GM12878 (cell line): ENCODE data around the gene SYCE3.

ENCODE experiments used
- CREB1 ChIP-seq: IDR thresholded peaks from 2 replicates; pipeline ENCODE4 v1.6.1; 2012; ENCODE audit warnings: low read depth, mild to moderate bottlenecking, inconsistent platforms
- CREM ChIP-seq: IDR thresholded peaks from 2 replicates; pipeline ENCODE4 v1.6.1; 2014; ENCODE audit warnings: antibody characterized with exemption, low read depth
- EGR1 ChIP-seq, 2 experiments: IDR thresholded peaks; 1 replicate in 1 of 2; 2 replicates in 1 of 2; pipeline ENCODE4 v1.6.1; 2011 to 2012; ENCODE audit warnings: low read depth in 2 of 2, low read length in 2 of 2, borderline replicate concordance in 1 of 2, mild to moderate bottlenecking in 1 of 2, moderate library complexity in 1 of 2
- EZH2 ChIP-seq: IDR thresholded peaks from 2 replicates; pipeline ENCODE4 v1.6.1; 2012; ENCODE audit warnings: low read depth, mild to moderate bottlenecking, control low read depth, inconsistent platforms, low read length, borderline replicate concordance; ENCODE audit not compliant: control insufficient read depth
- FOXK2 ChIP-seq: fragments of 450-650 bp; IDR thresholded peaks from 2 replicates; pipeline ENCODE4 v1.6.1; 2017; ENCODE audit warnings: mild to moderate bottlenecking, moderate library complexity
- JUNB ChIP-seq: IDR thresholded peaks from 2 replicates; pipeline ENCODE4 v1.6.1; 2016; ENCODE audit warnings: antibody characterized with exemption, mild to moderate bottlenecking
- KAT2A ChIP-seq: conservative IDR thresholded peaks from 2 replicates; pipeline ENCODE4 v1.6.1; 2011; ENCODE audit warnings: low read depth, low read length; ENCODE audit not compliant: control insufficient read depth
- MEF2A ChIP-seq: IDR thresholded peaks from 2 replicates; pipeline ENCODE4 v1.6.1; 2011; ENCODE audit warnings: low read depth, mild to moderate bottlenecking, low read length, moderate library complexity; ENCODE audit not compliant: insufficient read depth
- RBBP5 ChIP-seq: fragments of 200-600 bp; sonication (generic); conservative IDR thresholded peaks from 2 replicates; pipeline ENCODE4 v1.6.1; 2016
- TF ChIP-seq, protein P1 (sequence below): fragments of 450-650 bp; IDR thresholded peaks from 2 replicates; pipeline ENCODE4 v1.6.1; 2016; ENCODE audit warnings: mild to moderate bottlenecking, moderate library complexity, borderline replicate concordance
- TF ChIP-seq, protein P2 (sequence below), 3 experiments: IDR thresholded peaks in 2 of 3; conservative IDR thresholded peaks in 1 of 3; 2 replicates each; pipeline ENCODE4 v1.5.1; 2011; ENCODE audit warnings: low read depth in 3 of 3, low read length in 3 of 3, mild to moderate bottlenecking in 3 of 3, control low read depth in 2 of 3, moderate library complexity in 2 of 3, inconsistent platforms in 1 of 3, mixed read lengths in 1 of 3; ENCODE audit not compliant: control insufficient read depth in 2 of 3, insufficient read depth in 1 of 3; ENCODE audit errors: extremely low read depth in 1 of 3

DNA sequence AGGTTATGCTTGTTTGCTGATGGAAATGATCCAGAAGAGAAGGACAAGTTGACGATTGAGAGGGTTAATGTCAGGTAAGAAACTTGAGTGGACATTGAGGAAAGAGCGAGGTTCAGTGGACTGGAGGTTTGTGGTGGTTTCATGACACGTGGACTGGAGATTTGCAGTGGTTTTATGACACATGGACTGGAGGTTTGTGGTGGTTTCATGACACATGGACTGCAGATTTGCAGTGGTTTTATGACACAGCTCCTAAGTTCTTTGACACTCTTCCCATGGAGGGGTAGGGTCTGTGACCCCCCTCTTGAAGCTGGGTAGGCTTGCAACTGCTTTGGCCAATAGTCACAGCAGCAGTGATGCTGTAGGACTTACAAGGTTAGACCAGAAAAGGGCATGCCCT lies 32.5 kb upstream of the SYCE3 start:
- TF ChIP-seq RBBP5 (no peak), KAT2A (no peak), MEF2A (no peak), CREM (no peak), EGR1 (IDR thresholded peaks at IDR 0.05; ENCODE audit: borderline replicate concordance in 1 of 2, low read depth in 2 of 2, low read length in 2 of 2) (no peak), JUNB (no peak), EZH2 (no peak), CREB1 (no peak), FOXK2 (no peak)
- TF ChIP-seq, protein P1, sequence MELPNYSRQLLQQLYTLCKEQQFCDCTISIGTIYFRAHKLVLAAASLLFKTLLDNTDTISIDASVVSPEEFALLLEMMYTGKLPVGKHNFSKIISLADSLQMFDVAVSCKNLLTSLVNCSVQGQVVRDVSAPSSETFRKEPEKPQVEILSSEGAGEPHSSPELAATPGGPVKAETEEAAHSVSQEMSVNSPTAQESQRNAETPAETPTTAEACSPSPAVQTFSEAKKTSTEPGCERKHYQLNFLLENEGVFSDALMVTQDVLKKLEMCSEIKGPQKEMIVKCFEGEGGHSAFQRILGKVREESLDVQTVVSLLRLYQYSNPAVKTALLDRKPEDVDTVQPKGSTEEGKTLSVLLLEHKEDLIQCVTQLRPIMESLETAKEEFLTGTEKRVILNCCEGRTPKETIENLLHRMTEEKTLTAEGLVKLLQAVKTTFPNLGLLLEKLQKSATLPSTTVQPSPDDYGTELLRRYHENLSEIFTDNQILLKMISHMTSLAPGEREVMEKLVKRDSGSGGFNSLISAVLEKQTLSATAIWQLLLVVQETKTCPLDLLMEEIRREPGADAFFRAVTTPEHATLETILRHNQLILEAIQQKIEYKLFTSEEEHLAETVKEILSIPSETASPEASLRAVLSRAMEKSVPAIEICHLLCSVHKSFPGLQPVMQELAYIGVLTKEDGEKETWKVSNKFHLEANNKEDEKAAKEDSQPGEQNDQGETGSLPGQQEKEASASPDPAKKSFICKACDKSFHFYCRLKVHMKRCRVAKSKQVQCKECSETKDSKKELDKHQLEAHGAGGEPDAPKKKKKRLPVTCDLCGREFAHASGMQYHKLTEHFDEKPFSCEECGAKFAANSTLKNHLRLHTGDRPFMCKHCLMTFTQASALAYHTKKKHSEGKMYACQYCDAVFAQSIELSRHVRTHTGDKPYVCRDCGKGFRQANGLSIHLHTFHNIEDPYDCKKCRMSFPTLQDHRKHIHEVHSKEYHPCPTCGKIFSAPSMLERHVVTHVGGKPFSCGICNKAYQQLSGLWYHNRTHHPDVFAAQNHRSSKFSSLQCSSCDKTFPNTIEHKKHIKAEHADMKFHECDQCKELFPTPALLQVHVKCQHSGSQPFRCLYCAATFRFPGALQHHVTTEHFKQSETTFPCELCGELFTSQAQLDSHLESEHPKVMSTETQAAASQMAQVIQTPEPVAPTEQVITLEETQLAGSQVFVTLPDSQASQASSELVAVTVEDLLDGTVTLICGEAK: no peak
- TF ChIP-seq, protein P2, sequence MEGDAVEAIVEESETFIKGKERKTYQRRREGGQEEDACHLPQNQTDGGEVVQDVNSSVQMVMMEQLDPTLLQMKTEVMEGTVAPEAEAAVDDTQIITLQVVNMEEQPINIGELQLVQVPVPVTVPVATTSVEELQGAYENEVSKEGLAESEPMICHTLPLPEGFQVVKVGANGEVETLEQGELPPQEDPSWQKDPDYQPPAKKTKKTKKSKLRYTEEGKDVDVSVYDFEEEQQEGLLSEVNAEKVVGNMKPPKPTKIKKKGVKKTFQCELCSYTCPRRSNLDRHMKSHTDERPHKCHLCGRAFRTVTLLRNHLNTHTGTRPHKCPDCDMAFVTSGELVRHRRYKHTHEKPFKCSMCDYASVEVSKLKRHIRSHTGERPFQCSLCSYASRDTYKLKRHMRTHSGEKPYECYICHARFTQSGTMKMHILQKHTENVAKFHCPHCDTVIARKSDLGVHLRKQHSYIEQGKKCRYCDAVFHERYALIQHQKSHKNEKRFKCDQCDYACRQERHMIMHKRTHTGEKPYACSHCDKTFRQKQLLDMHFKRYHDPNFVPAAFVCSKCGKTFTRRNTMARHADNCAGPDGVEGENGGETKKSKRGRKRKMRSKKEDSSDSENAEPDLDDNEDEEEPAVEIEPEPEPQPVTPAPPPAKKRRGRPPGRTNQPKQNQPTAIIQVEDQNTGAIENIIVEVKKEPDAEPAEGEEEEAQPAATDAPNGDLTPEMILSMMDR (IDR thresholded peaks at IDR 0.05 in 2 of 3, conservative IDR thresholded peaks at IDR 0.05 in 1 of 3; ENCODE audit: control insufficient read depth in 2 of 3, extremely low read depth in 1 of 3, insufficient read depth in 1 of 3, low read depth in 3 of 3, low read length in 3 of 3): no peak
